NCI-H2029 treated with DMSO at 0.1 percent for 48 hours (cell line): ENCODE results near the gene MOG.

Experiments used
- DNase-seq: peaks from one replicate; lab custom pipeline; 2025; lab: John Stamatoyannopoulos, UW

MOG gene

GRCh38 chr6:29676981-29677601 lies 20.2 kb downstream of the MOG start:
- DNase-seq = no peak

DNA sequence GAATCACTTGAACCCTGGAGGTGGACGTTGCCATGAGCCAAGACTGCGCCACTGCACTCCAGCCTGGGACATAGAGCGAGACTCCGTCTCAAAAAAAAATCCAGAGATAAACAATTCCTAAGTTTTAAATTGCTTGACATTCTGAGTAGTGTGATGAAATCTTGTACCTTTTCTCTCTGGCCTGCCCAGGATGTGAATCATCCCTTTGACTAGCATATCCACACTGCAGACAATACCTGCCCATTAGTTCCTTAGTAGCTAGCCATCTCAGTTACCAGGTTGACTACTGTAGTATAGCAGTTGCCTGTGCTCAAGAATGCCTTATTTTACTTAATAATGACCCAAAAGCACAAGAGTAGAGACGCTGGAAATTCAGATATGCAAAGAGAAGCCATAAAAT lies 21.2 kb downstream of the MOG start:
- no peak for DNase-seq

DNA sequence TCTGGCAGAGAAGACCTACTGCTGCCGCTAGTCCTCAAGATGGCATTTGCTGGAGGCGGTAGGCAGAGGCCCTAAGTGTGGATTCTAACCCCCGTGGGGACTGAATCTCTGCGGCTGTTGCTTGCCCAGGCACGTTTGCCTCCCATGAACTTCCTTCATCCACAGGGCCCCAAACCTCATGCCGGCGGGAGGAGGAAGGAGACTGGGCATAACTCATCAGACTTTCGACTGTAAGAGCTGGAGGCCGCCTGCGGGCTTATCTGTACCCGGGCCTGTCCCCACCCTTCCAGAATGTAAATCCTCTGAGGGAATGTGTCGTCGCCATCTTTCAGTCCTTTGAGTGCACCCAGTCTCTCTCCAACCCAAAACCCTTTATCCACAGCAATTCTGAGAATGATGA lies 23.1 kb downstream of the MOG start:
- DNase-seq = no peak

DNA sequence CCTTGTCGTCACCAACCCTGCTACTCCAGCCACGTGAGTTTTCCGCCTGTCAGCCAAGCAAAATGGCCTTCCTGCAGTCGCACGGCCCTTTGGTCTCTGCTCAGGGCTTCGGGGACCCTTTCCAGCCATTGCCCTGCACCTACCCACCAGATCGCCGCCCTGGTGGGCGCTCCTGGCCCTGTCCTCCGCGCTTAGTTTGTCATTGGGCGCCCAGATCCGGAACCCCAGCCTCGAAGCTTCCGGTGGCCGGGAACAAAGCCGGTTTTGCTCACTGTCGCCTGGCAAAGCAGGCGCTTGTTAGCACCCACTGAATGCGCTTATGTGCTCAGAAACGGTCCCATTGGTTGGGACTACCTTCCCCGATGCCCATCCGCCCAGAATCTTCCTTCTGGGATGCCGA lies 23.5 kb downstream of the MOG start:
- DNase-seq = no peak

DNA sequence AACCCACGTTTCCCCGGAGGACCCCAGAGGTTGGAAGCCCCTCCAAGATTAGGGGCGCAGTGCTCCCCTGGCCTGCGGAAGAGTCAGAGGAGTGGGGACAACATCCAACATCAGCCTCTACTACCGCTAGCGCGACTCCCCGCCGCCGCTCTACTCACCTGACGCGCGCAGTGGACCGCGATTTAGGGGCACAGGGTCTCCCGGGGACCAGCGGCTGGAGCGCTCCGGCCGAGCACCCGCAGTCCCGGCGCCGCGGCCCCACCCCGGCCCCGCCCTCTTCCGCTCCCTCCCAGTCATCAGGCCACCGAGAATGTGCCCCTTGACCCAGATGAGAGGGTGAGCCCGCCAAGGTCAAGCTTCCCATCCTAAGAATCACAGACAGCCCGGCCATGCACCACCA lies 24.0 kb downstream of the MOG start, which contains the start of gene ZFP57:
ZFP57 (minus strand) TSS at position 249 of the 400 bp plus-strand sequence. CDS start 4,149 bp downstream, outside the sequence.
- DNase-seq = no peak

DNA sequence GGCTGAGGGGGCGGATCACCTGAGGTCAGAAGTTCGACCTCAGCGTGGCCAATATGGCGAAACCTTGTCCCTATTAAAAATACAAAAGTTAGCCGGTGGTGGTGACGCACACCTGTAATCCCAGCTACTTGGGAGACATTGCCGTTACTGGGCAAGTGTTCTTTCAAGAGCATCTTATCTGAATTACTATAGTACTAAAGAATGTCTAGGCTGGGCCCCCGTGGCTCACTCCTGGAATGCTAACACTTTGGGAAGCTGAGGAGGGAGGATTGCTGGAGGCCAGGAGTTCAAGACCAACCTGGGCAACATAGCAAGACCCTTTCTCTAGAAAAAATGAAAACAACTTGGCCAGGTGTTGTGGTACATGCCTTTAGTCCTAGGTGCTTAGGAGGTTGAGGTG lies 24.9 kb downstream of the MOG start:
- DNase-seq = no peak

DNA sequence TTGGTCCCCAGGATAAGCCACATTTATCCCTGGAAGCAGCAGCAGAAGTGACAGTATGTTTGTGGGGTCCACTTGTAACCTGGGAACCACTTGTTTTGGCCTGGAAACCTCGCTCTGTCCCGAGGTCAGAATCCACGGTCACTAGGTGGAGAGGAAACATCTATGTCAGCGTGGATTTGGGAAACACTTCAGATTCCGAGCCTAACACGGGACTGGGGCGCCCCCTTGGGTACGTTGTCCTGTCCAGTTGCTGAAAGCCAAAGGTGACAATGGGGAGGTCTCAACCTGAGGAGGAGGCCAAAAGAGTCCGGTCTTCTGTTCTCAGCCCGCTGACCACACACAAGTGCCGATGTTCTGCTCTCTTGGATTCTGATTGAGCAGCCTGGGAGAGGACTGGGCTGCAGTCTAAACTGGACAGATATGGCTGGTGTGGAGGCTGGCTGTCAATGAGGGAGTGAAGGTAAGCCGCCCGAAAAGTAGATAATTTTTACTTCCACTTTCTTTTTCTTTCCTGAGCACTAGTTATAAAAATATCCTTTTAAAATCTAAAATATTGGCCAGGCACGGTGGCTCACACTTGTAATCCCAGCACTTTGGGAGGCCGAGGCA lies 28.9 kb downstream of the MOG start:
- DNase-seq = no peak

GRCh38 chr6:29694637-29695036 lies 37.7 kb downstream of the MOG start:
- no peak for DNase-seq

- DNase-seq = no peak
These were observed 39.5 kb downstream of the MOG start for GRCh38 chr6:29696147-29697125.

GRCh38 chr6:29702519-29703103 lies 45.7 kb downstream of the MOG start:
- DNase-seq = no peak

DNA sequence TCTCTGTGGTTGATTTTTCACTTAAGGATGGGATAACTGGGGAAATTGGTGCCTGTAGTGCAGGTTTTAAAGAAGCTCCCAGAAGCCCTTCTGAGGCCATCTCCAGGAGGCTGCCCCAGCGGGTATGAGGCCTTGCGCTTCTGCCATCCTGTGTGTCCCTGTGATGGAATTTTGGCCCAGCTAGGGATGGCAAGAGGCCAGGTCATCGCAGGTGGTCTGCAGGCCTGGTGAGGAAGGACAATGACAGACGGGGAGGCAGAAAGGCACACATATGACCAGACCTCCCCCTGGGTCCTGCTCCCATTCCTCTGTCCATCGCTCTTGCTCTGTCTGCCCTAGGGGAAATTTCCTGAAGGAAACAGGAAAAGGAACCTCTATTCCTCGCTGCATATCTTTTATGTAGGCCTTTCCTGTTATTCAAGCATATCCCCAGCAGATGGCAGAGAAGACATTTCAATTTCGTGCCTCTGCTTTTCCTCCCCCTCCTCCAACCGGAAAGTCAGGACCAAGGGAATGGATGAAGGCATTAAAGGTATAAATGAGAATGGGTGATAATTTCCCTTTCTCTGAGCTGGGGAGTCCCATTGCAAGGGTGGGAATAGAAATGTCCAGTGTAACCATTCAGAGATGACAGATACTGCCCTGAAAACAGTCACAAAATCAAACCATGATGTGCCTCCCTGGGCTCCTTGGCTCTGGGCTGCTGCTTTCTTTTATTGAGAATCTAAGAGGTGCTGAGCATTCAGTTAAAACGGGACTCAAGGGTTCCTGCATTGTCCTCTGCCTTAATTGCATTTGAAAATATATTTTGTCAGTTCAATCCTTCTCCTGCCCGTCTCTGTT lies 48.7 kb downstream of the MOG start:
- no peak for DNase-seq

- DNase-seq = no peak
These were observed 51.7 kb downstream of the MOG start for GRCh38 chr6:29708432-29709179.

DNA sequence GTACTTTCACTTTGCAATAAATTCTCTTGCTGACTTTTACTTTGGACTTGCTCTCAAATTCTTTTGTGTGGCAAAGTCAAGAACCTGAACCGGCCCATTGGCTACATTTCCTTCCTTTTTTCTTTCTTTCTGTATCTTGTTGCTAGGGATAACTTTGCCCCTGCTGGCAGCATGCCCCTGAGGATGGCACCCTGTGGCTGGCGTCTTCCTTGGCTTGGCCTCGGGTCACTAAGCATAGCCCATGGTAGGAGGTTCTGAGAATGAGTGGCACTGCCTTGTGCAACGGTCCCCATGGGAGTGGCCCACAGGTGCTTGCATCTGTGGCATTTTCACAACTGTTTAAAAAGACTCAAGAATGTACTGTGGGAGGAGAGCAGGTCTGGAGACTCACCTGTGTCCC lies 52.3 kb downstream of the MOG start:
- no peak for DNase-seq

DNA sequence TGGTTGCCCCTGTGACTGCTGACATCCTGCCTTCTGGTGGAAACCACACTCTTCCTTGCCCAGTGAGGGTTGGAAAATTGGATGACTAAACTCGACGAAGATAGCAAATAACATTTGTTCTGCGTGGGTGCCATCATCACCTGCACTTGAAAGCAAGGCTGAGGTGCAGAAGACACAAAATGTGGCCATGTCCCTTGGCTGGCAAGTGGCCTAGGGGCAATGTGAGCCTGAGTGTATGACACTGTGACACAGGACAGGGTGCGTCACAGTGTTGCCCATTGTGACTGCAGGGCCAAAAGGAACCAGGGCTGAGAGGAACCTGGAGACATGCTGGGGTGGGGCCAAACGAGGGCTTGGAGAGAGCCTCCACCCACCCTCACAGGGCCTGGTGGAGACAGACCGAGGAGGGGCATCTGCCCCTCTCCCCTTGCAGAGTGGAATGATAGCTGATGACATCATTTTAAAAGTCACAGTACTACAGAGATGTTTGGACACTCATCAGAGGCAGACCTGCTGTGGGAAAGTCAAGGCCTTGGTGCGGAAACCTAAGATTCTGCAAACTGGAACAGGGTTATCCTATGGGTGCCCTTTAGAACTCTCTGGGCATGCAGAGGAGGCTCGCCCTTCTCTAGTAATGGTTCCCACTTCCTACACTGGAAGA lies 53.5 kb downstream of the MOG start:
- no peak for DNase-seq

DNA sequence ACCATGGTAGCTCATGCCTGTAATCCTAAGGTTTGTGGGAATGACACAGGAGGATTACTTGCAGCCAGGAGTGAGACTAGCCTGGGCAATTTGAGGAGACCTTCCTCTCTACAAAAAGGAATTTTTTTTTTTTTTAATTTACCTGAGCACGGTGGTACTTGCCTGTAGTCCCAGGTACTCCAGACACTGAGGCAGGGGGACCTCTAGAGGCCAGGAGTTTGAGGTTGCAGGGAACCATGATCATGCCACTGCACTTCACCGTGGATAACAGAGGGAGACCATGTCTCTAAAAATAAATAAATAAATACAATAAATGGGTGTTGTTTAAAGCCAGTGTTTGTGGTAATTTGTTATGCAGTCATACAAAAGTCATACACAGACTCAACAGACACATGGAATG lies 64.0 kb downstream of the MOG start:
- no peak for DNase-seq
